GM12892 (cell line): Measurements from ENCODE around the gene AK9.
"Not testable (repeated sequence)": the region's sequence is repeated elsewhere in the genome, so short reads cannot be mapped to it uniquely, and the experiment has no call there.

Experiments used
- DNase-seq: peaks from one replicate; pipeline ENCODE4 v3.0.0; 2011; ENCODE audit not compliant: insufficient read length
- FAIRE-seq: peaks from 2 replicates; lab custom pipeline; 2011; peaks lifted over from hg19 to GRCh38; lab: Jason Lieb, UNC
- POLR2A ChIP-seq: IDR thresholded peaks from 2 replicates; pipeline ENCODE4 v1.6.1; 2011; ENCODE audit warnings: low read depth, low read length, control low read depth
- POLR2AphosphoS5 ChIP-seq: IDR thresholded peaks from 2 replicates; pipeline ENCODE4 v1.6.1; 2011; ENCODE audit warnings: low read depth, low read length, control low read depth
- TAF1 ChIP-seq: IDR thresholded peaks from 2 replicates; pipeline ENCODE4 v1.6.1; 2011; ENCODE audit warnings: low read depth, mild to moderate bottlenecking, control low read depth, low read length, borderline replicate concordance

The AK9 gene

DNA sequence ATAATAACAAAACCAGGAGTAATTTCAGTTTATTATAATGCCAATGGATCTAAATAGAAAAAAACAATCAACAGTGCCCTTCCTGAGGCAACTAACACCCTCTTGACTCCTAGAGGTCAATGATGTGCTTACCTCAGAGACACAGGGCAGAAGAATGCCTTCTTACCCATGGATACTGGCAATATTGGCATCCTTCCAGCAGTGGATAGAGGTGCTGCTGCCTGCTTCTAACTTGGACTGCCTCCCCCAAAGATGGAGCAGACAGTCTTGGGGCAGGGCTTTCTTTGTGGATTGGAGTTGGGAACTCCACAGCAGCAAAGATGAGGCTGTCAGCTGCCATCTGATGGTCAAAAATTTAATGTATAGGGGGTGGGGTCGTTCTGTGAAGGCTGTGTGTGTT, 78.7 kb downstream of the AK9 start:
- DNase-seq, result no peak
- no peak for FAIRE-seq
- TF ChIP-seq TAF1 (no peak), POLR2A (no peak), POLR2AphosphoS5 (no peak)

DNA sequence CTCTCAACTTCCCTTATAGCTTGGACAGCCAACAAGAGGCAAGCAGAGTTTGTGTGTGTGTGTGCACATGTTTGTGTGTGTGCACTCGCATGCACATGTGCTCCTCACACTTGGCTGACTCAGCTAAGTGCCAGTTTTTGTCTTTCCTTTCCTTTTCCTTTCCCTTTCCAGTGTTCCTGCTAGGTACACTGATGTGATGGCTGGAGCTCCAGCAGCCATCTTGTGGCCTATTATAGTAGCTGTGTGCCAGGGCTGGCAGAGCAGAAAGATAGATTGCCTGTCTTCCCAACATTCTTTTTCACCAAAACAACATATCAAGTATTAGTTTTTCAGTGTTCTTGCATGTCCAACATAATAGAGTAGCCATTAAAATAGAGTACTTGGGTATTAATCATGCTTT, 79.5 kb downstream of the AK9 start:
- DNase-seq (no peak), FAIRE-seq (no peak)
- TF ChIP-seq TAF1 (no peak), POLR2A (no peak), POLR2AphosphoS5 (no peak)

DNA sequence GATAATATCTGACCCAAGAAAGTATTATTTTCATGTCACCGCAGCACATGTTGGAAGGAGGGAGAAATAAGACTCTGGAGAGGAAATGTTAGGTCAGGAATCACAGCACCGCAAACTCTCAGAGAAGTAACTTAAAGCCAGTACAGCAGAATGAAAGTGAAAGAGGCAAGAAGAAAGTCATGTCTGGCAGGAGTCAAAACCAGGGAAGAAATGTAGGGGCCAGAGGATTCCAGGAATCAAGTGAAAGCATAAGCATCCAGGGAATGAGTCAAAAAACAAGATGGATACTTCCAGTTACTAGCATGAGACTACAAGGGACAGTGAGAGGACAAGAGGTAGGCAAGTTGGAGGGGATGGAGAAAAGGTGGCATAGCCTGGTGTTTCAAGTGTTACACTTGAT, 80.4 kb downstream of the AK9 start:
- FAIRE-seq (no peak), DNase-seq (no peak)
- TF ChIP-seq POLR2A (no peak), TAF1 (no peak), POLR2AphosphoS5 (no peak)

- no peak for DNase-seq
- no peak for FAIRE-seq
- TF ChIP-seq POLR2AphosphoS5 (no peak), POLR2A (no peak), TAF1 (no peak)
These were observed 81.3 kb downstream of the AK9 start for GRCh38 chr6:109609737-109610136.

GRCh38 chr6:109606359-109606758, 84.6 kb downstream of the AK9 start:
- FAIRE-seq (no peak), DNase-seq (no peak)
- TF ChIP-seq TAF1, result no peak
- no peak for TF ChIP-seq POLR2A
- no peak for TF ChIP-seq POLR2AphosphoS5

DNA sequence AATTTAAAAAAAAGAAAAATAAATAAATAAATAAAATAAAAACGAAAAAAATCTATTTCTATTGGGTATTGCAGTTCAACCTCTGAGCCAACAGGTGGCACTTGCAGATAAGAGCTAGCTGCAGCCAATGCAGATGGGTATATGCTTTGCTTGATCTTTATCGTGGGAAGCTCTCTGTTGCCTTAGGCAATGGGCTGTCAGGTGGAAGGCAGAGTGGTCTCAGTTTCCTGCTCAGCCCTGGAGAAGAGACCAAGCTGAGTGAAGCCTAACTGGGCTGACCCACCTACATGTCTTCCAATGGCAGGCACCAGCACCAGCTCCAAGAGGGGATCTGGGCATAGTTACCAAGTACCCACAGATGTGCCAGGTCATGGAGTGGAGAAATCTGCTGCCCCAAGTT, 95.0 kb downstream of the AK9 start:
- TF ChIP-seq TAF1 (no peak), POLR2A (no peak), POLR2AphosphoS5 (no peak)
- DNase-seq (no peak), FAIRE-seq (peak; percentile 62)

- no peak for TF ChIP-seq POLR2AphosphoS5
- no peak for TF ChIP-seq POLR2A
- no peak for TF ChIP-seq TAF1
- FAIRE-seq, result no peak
- DNase-seq, result no peak
These were observed 110.5 kb downstream of the AK9 start for GRCh38 chr6:109580519-109580918.

- DNase-seq (no peak), FAIRE-seq (no peak)
- TF ChIP-seq TAF1, result no peak
- no peak for TF ChIP-seq POLR2A
- no peak for TF ChIP-seq POLR2AphosphoS5
These were observed 111.6 kb downstream of the AK9 start for GRCh38 chr6:109579361-109579760.

GRCh38 chr6:109569901-109570300, 121.1 kb downstream of the AK9 start:
- not testable (repeated sequence) for FAIRE-seq, DNase-seq

GRCh38 chr6:109561844-109562243, 129.2 kb downstream of the AK9 start:
- FAIRE-seq (no peak), DNase-seq (no peak)
- TF ChIP-seq POLR2AphosphoS5, result no peak
- TF ChIP-seq TAF1, result no peak
- no peak for TF ChIP-seq POLR2A

- DNase-seq (no peak), FAIRE-seq (no peak)
- TF ChIP-seq POLR2A, result no peak
- no peak for TF ChIP-seq POLR2AphosphoS5
- TF ChIP-seq TAF1, result no peak
These were observed 159.6 kb downstream of the AK9 start for GRCh38 chr6:109531446-109531845.

DNA sequence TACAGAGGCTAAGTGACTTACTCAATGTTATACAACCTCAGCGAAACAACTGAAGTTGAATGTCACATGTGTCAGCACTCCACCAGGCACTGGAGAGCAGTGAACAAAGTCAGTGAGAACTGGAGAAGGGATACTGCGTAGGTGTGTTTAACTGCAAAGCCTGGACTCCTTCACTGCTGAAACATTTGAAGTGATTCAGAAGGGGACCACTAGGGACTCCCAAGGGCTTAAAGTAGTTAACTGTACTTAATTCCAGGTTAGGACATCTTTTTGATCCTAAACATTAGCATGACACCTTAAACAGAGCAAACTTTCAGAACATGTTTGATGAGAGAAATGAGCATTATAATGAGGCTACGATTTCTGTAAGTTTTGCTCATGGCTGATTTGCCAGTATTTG, 163.0 kb downstream of the AK9 start:
- TF ChIP-seq TAF1 (no peak), POLR2AphosphoS5 (no peak), POLR2A (no peak)
- no peak for FAIRE-seq
- DNase-seq, result no peak

DNA sequence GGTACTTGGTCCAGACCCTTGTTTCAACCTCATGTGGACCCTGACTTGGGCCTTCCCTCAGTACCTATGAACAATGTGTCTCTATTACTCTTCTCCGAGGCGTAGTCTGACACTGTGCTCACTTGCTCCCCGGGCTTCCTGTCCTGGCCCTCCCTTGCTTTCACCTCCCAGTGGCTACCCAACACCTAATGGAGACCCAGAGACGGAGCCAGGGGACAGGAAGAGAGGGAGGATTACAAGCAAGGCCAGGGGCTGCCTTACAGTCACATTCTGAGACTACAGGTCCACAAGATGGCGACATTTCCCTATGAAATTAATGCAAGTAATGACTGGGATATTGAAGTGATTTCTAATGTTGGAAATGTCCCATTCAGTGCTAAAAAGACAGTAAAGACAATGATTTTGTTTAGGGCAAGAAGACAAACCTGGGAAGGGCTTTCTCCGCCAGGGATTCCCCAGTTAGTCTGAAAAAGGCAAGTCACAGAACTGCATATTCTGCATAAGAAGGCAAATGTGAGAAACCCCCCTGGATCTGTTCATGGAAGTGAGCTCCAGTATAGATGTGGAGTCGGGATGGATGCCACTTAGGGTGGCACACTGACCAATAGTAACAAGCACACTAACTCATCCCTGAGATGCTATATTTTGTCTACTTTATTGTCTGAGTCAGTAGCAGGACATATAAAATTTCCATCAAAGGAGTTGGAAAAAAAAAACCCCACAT, 163.9 kb downstream of the AK9 start:
- TF ChIP-seq POLR2A (no peak), TAF1 (no peak), POLR2AphosphoS5 (no peak)
- FAIRE-seq (peak; percentile 84), DNase-seq (no peak)
